HG03025 (cell line): ENCODE results near the gene POLR3B.

Experiments used
- ATAC-seq: cut with Tn5 transposase; IDR thresholded peaks from one replicate; pipeline ENCODE4 v1.9.1; 2021; ENCODE audit warnings: mild to moderate bottlenecking, moderate library complexity; ENCODE audit not compliant: unreplicated experiment, low FRiP score

Gene POLR3B

GRCh38 chr12:106392759-106393158 is 35.2 kb downstream of the POLR3B start:
- ATAC-seq, result no peak

GRCh38 chr12:106409878-106410277 is 52.3 kb downstream of the POLR3B start:
- no peak for ATAC-seq

GRCh38 chr12:106412563-106412962 is 55.0 kb downstream of the POLR3B start:
- ATAC-seq, result no peak

GRCh38 chr12:106415134-106415533 is 57.6 kb downstream of the POLR3B start:
- ATAC-seq, result no peak

GRCh38 chr12:106416273-106416672 is 58.7 kb downstream of the POLR3B start:
- ATAC-seq, result no peak

GRCh38 chr12:106417926-106418910 is 60.7 kb downstream of the POLR3B start:
- ATAC-seq, result no peak

- ATAC-seq, result no peak
Observed at GRCh38 chr12:106418970-106419369, 61.4 kb downstream of the POLR3B start.

- ATAC-seq, result no peak
Observed at GRCh38 chr12:106423291-106423690, 65.7 kb downstream of the POLR3B start.

GRCh38 chr12:106425061-106425702 is 67.6 kb downstream of the POLR3B start:
- no peak for ATAC-seq

GRCh38 chr12:106427917-106428316 is 70.4 kb downstream of the POLR3B start:
- ATAC-seq, result no peak

- no peak for ATAC-seq
Observed at GRCh38 chr12:106428384-106428783, 70.8 kb downstream of the POLR3B start.

GRCh38 chr12:106429043-106429552 is 71.5 kb downstream of the POLR3B start:
- ATAC-seq, result no peak

- no peak for ATAC-seq
Observed at GRCh38 chr12:106429636-106430035, 72.1 kb downstream of the POLR3B start.

GRCh38 chr12:106431839-106432411 is 74.4 kb downstream of the POLR3B start:
- no peak for ATAC-seq

GRCh38 chr12:106433055-106433454 is 75.5 kb downstream of the POLR3B start:
- ATAC-seq, result no peak

GRCh38 chr12:106434526-106434925 is 77.0 kb downstream of the POLR3B start:
- ATAC-seq, result no peak

GRCh38 chr12:106436164-106436563 is 78.6 kb downstream of the POLR3B start:
- ATAC-seq, result no peak

- ATAC-seq, result no peak
Observed at GRCh38 chr12:106442575-106442974, 85.0 kb downstream of the POLR3B start.

GRCh38 chr12:106445053-106445452 is 87.5 kb downstream of the POLR3B start:
- ATAC-seq, result no peak

- no peak for ATAC-seq
Observed at GRCh38 chr12:106445959-106446358, 88.4 kb downstream of the POLR3B start.
